ENCODE measurements around the gene PRKCZ.

GRCh38 chr1:2110738-2111673, 60.8 kb downstream of the PRKCZ start:
- TF ChIP-seq CTCF (IDR thresholded peaks at IDR 0.05): no peak
- TF ChIP-seq ZFX (IDR thresholded peaks at IDR 0.05; ENCODE audit: borderline replicate concordance): no peak
